Astrocyte of the hippocampus (primary cell): ENCODE measurements around the gene ARL8A.
"Not testable (repeated sequence)": the region's sequence is repeated elsewhere in the genome, so short reads cannot be mapped to it uniquely, and the experiment has no call there.

Source experiments
- DNase-seq: peaks from one replicate; pipeline ENCODE4 v3.0.0; 2011; ENCODE audit warnings: low read depth, low spot score

ARL8A gene

DNA sequence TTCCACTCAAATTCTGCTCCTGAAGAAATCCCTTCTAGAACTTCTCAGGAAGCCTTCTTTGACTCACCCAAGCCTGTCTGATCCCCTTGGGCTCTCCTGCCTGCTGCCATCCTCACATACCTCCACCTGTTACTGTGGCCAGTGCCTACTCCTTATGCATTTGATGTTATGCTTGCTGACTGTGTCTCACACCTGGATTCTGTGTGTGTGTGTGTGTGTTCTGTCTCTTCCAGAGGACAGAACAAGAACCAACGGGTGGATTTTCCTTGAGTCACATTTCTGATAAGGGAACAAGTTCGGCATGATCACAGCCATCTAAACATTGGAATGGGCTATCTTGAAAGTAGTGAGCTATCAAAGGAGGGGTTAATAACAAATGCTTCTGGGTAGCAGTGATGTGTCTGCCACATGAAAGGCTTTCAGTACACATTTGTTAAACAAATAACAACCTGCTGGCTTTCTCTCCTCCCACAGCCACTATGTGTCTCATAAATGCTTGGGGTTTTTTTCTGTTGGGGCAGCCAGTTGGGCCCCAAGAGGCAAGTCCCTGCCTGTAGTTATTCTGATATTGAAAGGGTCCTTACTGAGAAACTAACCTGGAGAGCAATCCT, 30.7 kb downstream of the ARL8A start:
- DNase-seq = no peak

GRCh38 chr1:202112859-202113689, 31.5 kb downstream of the ARL8A start:
- DNase-seq = peak; percentile 67

DNA sequence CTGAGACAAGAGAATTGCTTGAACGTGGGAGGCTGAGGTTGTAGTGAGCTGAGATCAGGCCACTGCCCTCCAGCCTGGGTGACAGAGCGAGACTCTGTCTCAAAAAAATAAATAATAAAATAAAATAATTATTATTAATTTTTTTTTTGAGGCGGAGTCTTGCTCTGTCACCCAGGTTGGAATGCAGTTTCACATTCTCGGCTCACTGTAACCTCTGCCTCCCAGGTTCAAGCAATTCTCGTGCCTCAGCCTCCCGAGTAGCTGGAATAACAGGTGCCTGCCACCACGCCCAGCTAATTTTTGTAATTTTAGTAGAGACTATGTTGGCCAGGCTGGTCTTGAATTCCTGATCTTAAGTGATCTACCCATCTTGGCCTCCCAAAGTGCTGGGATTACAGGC, 32.9 kb downstream of the ARL8A start:
- DNase-seq = not testable (repeated sequence)

GRCh38 chr1:202110977-202111376, 33.6 kb downstream of the ARL8A start:
- DNase-seq = no peak

- no peak for DNase-seq
Measured at GRCh38 chr1:202107801-202108731, 36.5 kb downstream of the ARL8A start.

DNA sequence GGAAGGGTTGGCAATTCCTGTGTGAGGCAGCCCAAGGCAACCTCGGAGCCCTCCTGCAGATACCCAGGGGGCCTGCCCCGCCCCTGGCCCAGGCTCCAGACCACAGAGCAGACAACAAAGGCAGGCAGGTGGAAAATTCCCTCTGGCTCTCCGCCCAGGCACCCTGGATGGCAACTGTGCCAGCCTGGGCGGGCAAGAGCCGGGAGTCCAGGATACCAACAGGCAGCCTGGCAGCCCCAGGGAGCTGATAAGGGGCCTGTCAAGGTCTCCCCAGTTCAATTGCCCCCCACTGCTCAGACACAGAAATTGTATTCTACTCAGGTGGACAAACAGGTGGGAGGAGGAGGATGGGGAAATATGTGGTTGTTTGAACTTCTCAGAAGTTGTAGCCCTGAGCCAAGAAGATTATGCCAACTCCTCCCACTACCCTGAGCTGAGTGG, 37.2 kb downstream of the ARL8A start:
- peak; percentile 74 for DNase-seq

- no peak for DNase-seq
Measured at GRCh38 chr1:202106340-202107254, 37.9 kb downstream of the ARL8A start.

DNA sequence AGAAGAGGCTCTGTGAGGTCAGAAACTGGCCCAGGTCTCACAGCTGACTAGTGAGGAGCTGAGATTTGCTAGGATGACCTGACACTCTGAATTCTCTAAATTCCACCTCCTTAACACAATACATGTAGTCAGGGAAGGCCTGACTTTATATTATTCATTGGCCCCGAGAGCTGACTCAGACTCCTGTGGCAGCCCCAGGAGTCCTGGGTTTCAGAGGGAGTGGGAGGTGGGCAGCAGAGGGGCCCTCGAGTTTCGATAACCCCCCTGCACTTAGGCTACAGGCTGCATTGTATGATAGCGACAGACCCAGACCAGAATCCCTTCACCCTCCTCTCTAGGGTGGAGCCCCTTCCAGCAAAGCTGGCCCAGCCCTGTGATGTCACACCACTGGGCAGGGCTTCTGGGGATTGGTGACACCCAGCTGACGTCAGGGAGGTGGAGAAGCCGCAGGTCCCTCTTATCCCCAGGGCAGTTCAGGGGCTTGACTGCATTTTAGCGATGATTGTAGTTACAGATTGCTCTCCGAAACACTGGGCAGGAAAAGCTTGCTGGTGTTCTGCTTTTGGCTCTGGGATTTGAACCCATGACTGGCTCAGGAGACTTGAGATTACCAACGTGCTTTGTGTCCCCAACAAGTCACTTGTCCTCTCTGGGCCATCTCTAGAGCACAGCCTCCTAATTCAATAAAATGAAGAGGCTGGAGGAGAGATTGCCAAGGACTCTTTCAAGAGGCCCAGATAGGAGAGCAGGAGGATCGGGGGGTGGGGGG, 38.8 kb downstream of the ARL8A start:
- peak; percentile 76 for DNase-seq

DNA sequence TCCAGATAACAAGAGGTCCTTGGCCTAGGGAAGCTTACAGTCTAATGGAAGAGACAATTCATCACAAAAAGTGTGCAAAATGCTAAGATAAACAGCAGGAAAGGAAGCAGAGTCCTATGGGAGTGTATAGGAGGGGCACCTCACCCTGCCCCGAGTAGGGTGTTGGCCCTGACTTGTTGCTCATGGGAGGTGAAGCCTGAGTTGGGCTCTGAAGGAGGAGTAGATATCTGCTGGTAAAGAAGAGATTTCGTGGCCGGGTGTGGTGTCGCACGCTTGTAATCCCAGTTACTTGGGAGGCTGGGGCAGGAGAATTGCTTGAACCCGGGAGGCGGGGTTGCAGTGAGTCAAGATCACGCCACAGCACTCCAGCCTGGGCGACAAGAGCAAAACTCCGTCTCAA, 40.5 kb downstream of the ARL8A start:
- no peak for DNase-seq

GRCh38 chr1:202101184-202101583, 43.4 kb downstream of the ARL8A start:
- no peak for DNase-seq

GRCh38 chr1:202093858-202094257, 50.7 kb downstream of the ARL8A start:
- no peak for DNase-seq

DNA sequence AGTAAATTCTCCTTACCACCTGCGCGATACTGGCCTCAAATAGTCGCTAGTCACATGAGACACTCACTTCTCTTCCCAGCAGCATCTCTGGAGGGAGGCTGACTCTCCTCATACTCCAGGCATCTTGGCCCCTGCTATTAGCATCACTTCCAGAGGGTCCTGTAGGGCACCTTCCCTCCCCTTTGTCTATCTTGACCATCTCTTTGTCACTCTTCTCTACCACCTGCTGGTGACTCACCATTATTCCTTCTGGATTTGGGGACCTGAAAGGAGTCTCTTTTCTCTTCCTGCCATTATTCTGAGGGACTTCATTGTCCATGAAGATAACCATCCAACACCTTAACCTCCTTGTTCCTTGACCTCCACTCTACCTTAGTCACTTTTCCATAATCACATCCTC, 53.5 kb downstream of the ARL8A start:
- DNase-seq = no peak

DNA sequence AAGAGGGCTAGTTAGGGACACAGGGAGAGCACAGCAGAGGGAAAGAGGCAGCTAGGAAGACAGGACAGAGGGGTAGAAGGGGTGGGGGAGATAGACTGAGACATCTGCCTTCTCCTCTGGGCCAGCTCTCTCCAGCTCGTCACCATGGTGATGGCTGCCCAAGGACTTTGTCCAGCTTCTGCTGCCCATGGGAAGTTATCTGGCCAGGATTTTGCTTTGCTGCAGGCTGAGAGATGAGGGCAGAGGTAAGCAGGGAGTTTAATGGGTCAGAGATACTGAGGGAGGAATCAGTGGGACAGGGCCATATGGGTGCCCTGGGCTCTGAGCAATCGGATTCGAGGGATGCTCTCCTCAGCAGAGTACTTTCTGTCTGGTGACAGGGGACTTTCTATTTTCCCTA, 56.3 kb downstream of the ARL8A start:
- no peak for DNase-seq

DNA sequence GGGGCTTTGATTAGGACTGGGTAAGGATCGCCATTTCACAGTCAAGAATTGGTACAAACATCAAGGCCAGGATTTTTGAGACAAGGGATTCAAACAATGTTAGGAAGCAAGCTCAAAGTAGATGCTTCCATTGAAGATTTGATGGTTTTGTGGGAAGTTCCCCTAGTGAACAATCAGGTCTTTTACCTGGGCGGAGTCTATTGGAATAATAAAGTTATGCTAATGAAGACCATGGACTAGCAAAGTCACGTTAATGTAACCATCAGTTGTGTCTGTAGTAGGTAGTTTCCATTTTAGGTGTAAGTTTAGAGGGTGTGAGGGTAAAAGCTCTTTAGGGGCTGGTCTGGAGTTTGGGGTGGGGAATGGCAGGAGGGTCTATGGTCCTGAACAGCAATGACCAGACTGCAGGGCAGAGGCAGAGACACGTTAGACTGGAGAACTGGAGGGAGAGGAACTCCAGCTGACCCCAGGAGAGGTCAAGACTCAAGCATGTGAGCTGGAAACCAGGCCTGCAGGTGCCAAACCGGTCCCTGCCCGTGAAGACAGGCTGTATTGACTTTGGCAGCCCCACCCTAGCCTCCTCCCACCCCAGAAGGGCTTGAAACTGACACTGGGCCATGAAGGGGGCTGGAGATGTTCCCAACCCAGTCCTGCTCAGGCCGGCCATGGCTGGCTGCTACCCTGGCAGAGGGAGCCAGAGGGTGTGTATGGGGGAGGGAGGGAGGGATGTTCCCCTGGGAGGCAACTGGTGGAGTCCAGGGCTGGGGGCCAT, 57.8 kb downstream of the ARL8A start:
- no peak for DNase-seq

DNA sequence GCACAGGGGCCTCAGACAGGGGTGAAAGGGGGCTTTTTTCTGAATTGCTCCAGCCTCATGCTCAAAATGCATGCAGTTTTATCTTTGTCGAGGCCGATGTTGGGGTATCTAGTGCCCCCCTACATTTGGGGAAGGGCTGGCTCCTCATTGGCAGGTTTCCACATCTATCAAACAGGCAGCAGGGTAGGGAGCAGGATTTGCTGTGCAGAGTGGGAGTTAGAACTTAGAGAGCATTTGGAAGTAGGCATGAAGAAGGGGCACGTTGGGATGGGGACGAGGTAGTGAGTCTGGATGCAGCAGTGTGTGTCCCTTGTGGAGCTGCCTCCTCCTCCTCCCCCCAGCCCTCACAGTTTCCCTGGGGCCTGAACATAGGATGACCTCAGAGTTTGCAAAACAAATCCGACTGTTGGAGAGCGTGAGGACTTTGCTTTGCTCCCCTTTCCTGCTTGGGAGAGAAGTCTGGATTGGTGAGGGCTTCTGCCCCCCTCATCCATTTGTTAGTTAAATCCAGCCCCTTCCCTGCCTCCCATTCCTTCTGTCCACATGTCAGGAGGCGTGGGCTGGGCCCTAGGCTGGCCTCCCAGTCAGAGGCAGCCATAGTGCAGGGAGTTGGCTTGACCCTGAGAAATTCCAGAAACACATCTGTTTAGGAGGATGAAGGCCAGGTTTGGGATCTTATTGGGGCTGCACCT, 58.7 kb downstream of the ARL8A start:
- DNase-seq = no peak

DNA sequence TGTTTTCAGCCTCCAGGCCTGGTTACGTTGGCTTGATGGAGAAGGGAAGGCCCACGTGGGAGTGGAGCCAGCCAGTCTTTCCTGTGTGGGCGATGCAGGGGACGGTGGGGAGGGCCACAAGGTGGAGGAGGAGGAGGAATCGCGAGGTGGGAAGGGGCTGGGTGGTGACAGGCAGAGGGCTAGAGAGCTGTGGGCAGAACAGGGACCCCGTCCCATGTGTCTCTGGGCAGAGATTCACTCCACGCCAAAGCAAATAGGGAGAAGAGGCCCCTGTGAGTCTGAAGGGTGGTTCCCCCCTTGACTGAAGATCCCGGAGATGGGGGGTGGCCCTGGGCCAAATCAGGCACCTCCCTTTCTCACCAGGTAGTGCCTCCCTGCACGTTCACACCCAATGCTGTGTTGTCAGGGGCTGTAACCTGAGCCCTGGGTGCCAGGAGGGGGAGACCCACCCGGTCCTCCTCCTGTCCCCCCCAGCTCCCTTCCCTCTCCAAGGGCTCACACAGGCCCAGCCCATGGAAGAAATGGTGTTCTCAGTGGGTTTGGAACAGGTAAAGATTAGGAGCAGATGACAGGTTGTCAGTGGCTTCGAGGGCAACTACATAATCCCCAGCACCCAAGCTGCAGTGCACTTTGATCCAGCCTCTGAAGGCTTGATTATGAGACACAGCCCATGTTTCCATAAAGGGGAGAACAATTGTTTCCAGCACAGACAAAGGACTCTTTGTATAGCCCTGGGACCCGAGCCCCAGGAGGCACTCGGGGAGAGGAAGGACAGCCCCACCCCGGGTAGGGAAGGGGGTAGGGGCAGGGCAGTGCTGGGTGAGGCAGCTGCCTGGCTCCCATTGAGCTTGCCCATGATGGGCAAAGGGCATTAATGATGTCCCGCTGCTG, 59.5 kb downstream of the ARL8A start:
- no peak for DNase-seq
